Fibroblast of skin of right biceps (primary cell): ENCODE measurements around the gene C11orf54.

Experiments used
- DNase-seq: peaks from one replicate; pipeline ENCODE4 v3.0.0-alpha.2; 2013

Gene C11orf54

GRCh38 chr11:93741094-93741881, at the start of gene C11orf54, which contains the start of gene TAF1D:
C11orf54 (plus strand) TSS chr11:93741672; CDS start chr11:93747394, 5,722 bp downstream.
TAF1D (minus strand) TSS chr11:93741495; CDS start chr11:93739304, 2,191 bp downstream.
- peak; percentile 98 for DNase-seq

DNA sequence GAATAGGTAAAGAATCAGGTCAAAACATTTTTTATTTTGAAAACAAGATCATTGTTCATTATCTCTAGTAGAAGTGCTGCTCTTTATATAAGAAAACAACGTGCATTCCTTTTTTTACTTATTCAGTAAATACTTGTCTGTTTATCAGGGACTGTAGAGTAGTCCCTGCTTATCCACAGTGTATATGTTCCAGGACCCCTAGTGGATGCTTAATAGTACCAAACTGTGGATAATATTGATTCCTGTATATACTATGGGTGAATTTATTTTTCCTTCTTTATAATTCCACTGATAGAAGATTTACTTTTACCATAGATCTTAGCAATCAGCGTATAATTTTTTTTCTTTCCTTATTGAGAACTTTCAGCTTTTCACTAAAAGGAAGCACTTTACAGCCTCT, 47.4 kb upstream of the C11orf54 start:
- no peak for DNase-seq

GRCh38 chr11:93694557-93694956, 46.9 kb upstream of the C11orf54 start:
- DNase-seq = peak; percentile 14

GRCh38 chr11:93697611-93698010, 43.9 kb upstream of the C11orf54 start:
- no peak for DNase-seq

DNA sequence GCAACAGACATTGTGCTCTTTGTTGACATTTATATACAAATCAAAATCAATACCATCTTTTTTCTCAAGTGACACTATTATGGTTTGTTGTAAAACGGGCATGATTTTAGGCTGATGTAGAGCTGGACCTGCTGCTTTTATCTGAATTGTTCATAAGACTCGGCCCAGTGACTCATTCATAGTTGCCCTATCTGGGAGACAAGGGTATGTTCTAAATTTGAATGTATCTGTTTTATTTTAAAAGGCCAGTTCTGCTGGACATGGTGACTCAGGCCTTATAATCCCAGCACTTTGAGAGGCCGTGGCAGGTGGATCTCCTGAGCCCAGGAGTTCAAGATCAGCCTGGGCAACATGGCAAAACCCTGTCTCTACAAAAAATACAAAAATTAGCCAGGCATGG, 40.6 kb upstream of the C11orf54 start:
- no peak for DNase-seq

- no peak for DNase-seq
These were observed 37.2 kb upstream of the C11orf54 start for GRCh38 chr11:93704237-93704636.

DNA sequence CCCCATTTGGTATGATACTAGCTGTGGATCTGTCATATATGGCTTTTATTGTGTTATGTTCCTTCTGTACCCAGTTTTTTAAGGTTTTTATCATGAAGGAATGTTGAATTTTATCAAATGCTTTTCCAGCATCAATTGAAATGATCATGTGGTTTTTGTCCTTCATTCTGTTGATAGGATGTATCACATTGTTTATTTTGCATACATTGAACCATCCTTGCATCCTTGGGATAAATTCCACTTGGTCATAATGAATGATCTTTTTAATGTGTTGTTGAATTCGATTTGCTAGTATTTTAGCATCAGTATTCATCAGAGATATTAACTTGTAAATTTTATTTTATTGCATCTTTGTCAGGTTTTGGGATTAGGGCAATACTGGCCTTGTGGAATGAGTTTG, 31.2 kb upstream of the C11orf54 start:
- no peak for DNase-seq

DNA sequence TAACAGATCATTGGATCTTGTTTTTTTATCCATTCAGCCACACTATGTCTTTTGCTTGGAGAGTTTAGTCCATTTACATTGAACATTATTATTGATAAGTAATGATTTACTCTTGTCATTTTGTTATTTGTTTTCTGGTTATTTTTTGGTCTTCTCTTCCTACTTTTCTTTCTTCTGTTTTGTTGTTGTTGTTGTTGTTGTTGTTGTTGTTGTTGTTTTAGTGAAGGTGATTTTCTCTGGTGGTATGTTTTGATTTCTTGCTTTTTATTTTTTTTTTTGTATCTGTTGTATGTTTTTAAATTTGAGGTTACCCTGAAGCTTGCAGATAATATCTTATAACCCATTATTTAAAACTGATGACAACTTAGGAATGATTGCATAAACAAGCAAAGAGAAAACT, 28.8 kb upstream of the C11orf54 start:
- no peak for DNase-seq

DNA sequence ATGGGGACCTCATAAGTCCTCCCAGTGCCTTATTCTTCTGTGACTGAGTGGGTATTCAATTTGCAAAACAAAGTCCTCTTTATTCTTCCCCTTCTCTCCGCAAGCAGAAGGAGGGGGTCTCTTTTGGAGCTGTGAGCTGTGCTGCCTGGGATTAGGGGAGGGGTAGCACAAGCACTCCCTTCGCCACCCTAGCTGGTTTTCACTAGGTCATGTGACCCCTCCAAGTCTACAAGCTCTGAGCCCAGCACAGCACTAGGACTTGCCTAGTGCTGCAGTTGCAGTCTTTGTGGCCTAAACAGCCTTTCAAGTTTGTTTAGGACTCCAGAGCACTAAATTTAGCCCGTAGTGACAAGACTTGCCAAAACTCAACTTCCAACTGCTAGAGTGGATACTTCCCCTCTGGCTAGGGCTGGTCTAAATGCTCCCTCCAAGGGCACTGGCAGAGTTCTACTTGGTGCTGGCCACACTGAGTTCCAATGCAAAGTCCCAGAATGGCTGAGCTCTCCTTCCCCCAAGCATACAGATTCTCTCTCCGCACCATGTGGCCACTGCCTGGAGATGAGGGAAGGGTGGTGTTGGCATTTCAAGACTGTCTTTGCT, 25.6 kb upstream of the C11orf54 start:
- no peak for DNase-seq

DNA sequence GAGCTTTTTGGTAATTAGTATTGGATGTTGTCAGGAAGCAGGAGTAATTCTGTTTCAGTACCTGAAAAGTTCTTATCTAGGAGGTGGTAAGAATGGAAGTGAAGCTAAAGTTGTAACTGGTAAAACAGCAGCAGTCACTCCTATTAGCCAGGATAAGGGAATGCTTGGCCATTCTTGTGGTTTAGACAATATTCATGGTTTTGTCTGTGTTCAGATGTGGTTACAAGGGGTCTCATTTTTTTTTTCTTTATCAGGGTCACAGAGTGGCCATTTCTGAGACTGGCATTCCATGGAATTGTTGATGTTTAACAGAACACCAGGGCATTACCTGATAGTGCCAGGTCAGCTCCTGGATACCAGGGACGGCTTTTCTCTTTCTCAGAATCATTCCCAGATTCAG, 24.0 kb upstream of the C11orf54 start:
- no peak for DNase-seq

DNA sequence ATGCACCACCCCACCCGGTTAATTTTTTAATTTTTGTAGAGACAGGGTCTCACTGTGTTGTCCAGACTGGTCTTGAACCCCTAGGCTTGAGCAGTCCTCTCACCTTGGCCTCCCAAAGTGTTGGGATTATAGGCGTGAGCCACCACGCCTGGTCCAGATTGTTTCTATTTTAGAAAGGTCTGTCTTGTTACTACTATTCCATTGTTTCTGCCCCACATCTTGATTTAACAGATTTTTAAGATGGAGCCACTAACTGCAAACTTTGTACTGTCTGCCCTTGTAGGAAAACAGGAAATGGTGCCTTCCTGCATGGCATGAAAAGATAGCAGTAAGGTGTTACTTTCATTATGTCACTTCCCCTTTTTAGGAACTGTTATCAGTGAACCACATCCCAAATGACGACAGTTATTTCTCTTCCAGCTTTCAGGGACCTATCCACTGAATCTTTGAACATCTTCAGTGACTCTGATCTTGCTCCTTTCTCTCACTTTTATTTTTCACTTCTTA, 23.4 kb upstream of the C11orf54 start:
- no peak for DNase-seq

GRCh38 chr11:93719310-93719709, 22.2 kb upstream of the C11orf54 start:
- no peak for DNase-seq

GRCh38 chr11:93720522-93720921, 20.9 kb upstream of the C11orf54 start:
- DNase-seq = no peak

- DNase-seq = no peak
These were observed 17.4 kb upstream of the C11orf54 start for GRCh38 chr11:93724089-93724488.

- DNase-seq = no peak
These were observed 13.3 kb upstream of the C11orf54 start for GRCh38 chr11:93727985-93728791.

GRCh38 chr11:93728792-93729128, 12.7 kb upstream of the C11orf54 start:
- DNase-seq = no peak

DNA sequence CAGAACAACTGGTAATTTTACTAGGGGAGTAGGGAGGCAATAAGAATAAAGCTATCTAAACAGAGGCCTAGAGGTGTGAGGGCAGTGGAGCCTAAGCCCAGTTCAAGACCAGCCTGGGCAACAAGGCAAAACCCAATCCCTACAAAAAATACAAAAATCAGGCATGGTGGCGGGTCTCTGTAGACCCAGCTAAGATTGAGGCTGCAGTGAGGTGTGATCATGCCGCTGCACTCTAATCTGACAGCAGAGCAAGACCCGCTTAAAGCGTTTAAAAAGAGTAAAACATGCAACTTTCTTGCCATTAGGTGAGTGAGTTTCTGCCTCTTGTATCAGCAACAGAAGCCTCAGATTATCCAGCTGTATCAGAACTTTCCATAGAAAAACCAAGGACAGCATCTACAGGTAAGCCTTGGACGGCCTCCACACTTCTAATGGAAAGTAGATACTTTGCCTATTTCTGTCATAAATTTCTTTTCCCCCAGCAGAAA, 12.3 kb upstream of the C11orf54 start:
- DNase-seq = peak; percentile 17

DNA sequence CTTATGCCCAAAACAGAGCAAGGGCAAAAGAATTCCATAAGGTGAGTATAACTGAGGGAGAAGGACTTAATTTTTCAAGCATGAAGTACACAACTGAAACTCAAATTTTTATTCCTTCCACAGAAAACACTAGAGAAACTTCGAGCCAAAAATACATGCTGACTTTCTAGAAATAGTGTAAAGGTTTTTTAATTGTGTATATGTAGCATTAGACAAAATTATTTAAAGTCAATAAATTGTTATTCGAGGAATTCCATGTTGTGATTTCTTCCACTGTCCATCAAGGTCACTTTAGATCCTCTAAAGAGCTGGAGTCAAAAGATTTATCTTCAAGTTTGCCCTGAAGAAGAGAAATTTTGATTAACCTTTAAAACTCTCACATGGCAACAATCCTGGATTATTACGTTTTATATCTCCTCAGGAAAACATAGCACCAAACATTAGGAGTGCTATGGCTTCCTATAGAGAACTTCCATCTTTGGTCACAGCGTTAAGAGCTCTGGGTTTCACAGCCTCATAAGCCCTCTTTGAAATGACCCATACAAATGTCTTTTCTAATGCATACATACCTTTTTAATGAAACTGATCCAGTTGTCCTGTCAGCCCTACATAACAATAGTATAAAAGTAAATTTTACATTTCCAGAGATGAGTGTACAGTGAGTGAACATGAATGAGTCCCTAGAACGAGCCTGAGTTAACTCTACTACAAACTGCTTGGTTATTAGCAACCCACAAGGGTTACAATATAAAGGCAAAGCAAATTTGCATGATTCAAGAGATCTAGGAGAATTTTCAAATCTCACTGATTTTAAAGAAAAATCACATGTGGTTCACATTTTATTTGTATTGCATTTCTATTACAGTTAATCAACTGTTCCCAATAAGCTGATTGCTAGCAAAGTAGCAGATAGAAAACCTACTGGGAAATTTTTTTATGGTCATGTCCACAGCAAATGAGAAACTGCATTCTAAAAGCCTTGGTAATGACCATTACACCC, 11.1 kb upstream of the C11orf54 start:
- no peak for DNase-seq

GRCh38 chr11:93732237-93732892, 9.1 kb upstream of the C11orf54 start:
- no peak for DNase-seq

DNA sequence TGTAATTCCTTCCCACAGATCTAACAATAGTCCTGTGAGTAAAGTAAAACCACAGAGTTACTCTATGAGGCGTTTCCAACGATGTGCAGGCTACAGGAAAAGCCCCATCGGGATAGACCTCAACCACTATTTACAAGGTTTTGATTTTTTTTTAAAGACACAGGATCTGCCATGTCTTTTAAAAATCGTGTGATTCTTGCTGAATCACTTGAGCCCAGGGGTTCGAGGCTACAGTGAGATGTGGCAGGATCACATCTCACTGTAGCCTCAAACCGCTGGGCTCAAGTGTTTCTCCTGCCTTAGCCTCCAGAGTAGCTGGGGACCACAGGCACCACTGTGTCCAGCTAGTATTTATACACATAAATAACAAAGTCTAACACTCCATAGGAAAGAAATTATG, 8.0 kb upstream of the C11orf54 start:
- DNase-seq = no peak

DNA sequence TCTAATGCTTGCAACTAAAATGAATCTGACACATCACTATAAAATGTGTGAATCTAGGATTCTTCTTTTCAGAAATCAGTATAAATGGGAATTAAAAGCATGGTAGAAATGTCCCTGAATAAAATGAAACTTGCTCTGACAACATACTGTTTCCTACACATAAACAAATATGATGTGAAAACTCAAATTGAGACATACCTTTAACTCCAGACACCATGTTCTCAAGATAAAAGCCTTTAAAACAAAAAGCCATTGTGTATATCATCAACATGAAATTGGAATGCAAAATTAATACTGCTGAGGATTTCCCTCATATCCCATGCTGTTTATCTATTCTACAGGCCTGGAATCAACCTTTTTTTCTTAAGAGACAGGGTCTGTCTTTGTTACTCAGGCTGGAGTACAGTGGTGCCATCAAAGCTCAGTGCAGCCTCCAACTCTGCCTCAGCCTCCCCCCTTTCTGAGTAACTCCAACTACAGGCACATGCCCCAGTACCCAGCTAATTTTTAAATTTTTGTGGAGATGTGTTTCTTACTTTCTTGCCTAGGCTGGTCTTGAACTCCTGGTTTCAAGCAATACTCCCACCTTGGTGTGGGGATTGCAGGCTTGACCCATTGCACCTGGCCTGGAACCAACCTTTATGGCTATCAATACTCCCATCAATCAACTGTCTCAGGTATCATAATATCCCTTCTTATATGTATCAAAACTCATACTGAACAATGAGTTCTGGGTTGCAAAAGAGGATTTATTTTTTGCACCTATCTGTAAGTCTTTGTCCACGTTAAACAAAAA, 6.8 kb upstream of the C11orf54 start:
- DNase-seq = no peak
